Karpas-422 (cell line): ENCODE measurements around the gene DHRS7B. TPM values are rescaled to one million over a fixed set of nuclear protein-coding genes. Genes with fewer than 3 reads are reported as not detected.
"Not testable (repeated sequence)": the region's sequence is repeated elsewhere in the genome, so short reads cannot be mapped to it uniquely, and the experiment has no call there.

Source experiments
- DNase-seq: peaks from one replicate; pipeline ENCODE4 v3.0.0-alpha.2; 2015
- H2AFZ ChIP-seq: fragments of 200-600 bp; sonication (generic); 2 replicates; pipeline ENCODE4 v1.6.1; 2014; ENCODE audit warnings: antibody characterized with exemption, low read length, mixed read lengths
- H3K27ac ChIP-seq: fragments of 200-600 bp; sonication (generic); 2 replicates; pipeline ENCODE4 v1.5.1; 2014; ENCODE audit warnings: mild to moderate bottlenecking, low read length, moderate library complexity
- H3K27me3 ChIP-seq: fragments of 200-600 bp; sonication (generic); 2 replicates; pipeline ENCODE4 v1.6.1; 2014; ENCODE audit warnings: low read length, mixed read lengths
- H3K36me3 ChIP-seq: fragments of 200-600 bp; sonication (generic); 2 replicates; pipeline ENCODE4 v1.6.1; 2014; ENCODE audit warnings: low read length, mixed read lengths; ENCODE audit not compliant: insufficient read depth
- H3K4me1 ChIP-seq: fragments of 200-600 bp; sonication (generic); 2 replicates; pipeline ENCODE4 v1.6.1; 2014; ENCODE audit warnings: mild to moderate bottlenecking, low read length, mixed read lengths
- H3K4me2 ChIP-seq: fragments of 200-600 bp; sonication (generic); 2 replicates; pipeline ENCODE4 v1.6.1; 2014; ENCODE audit warnings: low read length, low read depth, mild to moderate bottlenecking; ENCODE audit not compliant: poor library complexity, severe bottlenecking
- H3K4me3 ChIP-seq: fragments of 200-600 bp; sonication (generic); 2 replicates; pipeline ENCODE4 v1.5.1; 2014; ENCODE audit warnings: mild to moderate bottlenecking, antibody characterized with exemption, low read length, mixed read lengths
- H3K79me2 ChIP-seq: fragments of 200-600 bp; sonication (generic); 2 replicates; pipeline ENCODE4 v1.6.1; 2014; ENCODE audit warnings: mild to moderate bottlenecking, low read length, mixed read lengths
- H3K9ac ChIP-seq: fragments of 200-600 bp; sonication (generic); 2 replicates; pipeline ENCODE4 v1.6.0; 2014; ENCODE audit warnings: low read length
- H3K9me2 ChIP-seq: fragments of 200-600 bp; sonication (generic), shearing (Covaris generic); replicated peaks from 2 replicates; pipeline ENCODE4 v1.6.0; 2014; ENCODE audit warnings: mild to moderate bottlenecking, low read length, moderate library complexity; ENCODE audit not compliant: insufficient read depth
- H3K9me3 ChIP-seq: fragments of 300-700, 200-600 bp; sonication (generic); 2 replicates; pipeline ENCODE4 v1.6.1; 2014; ENCODE audit warnings: low read length, mixed read lengths
- H4K20me1 ChIP-seq: fragments of 200-600 bp; sonication (generic); 2 replicates; pipeline ENCODE4 v1.6.1; 2014; ENCODE audit warnings: mild to moderate bottlenecking, antibody characterized with exemption, low read length, low read depth; ENCODE audit not compliant: insufficient read depth
- total RNA-seq: library from RNA; depleted of rRNA; stranded (reverse); fragments of >200 nt; shearing (Covaris generic); gene quantifications from 2 replicates; pipeline ENCODE4 v1.2.3, GENCODE V29; 2014; ENCODE audit warnings: low replicate concordance; rRNA removed

DHRS7B gene, protein sequence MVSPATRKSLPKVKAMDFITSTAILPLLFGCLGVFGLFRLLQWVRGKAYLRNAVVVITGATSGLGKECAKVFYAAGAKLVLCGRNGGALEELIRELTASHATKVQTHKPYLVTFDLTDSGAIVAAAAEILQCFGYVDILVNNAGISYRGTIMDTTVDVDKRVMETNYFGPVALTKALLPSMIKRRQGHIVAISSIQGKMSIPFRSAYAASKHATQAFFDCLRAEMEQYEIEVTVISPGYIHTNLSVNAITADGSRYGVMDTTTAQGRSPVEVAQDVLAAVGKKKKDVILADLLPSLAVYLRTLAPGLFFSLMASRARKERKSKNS
- 2.2 and 4.0 TPM in 2 replicates for total RNA-seq

DNA sequence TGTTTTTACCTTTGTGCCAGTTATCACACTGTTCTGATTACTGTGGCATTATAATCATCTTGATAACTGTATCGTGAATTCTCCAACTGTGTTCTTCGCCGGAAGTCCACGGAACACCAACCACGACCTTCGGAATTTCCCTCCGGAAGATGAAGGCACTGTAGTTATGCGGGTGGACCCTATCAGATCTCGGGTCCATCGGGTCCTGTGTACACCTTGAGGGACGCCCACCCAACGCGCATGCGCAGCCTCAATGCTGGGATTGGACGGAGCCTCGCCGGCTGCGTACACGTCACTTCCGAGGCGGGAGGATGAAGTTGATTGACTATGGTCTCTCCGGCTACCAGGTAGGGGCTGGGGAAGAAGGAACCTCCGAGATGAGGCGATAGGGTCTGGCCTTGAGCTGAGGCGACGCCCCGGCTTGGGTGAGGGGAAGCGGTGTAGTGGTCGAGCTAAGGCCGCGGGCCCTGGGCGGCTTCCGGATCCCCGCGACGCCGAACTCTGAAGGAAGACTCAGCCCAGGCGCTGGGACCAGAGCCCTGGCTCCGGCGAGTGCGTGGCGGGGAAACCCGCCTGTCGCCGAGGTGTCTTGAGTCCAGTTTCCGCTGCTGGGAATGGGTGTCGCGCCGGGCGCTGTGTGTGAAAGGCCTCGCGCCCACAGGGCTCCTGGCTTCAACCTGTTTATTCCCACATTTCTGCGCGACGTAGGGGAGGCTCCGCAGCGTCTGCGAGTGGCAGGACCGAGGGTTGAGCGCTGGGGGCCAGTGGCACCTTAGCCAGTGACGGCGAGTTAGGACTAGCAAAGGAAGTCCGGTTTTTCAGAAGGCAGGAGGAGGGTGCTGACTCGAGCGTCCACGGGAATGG lies at the start of gene DHRS7B:
TSS of gene DHRS7B (plus strand) at position 320 of the 864 bp plus-strand sequence. CDS start at position 328, 8 bp downstream.
- H3K4me3 ChIP-seq = peak within 1 kb of the TSS; percentile 83
- no peaks in the 10 kb centered on the region for H3K27me3 ChIP-seq
- peak; percentile 99 for DNase-seq
- peak within 1 kb of the TSS; percentile 61 for H3K27ac ChIP-seq
- no peaks in the 10 kb centered on the region for H3K9me2 ChIP-seq
- H4K20me1 ChIP-seq = no peaks in the 10 kb centered on the region
- H3K79me2 ChIP-seq = peaks cover 7% of the 10 kb centered on the region
- peak within 1 kb of the TSS; percentile 91 for H2AFZ ChIP-seq
- no peaks in the 10 kb centered on the region for H3K36me3 ChIP-seq
- peak within 1 kb of the TSS; percentile 91 for H3K4me2 ChIP-seq
- peak within 1 kb of the TSS; percentile 78 for H3K9ac ChIP-seq
- H3K9me3 ChIP-seq = no peaks in the 10 kb centered on the region
- peaks cover 22% of the 10 kb centered on the region for H3K4me1 ChIP-seq

DNA sequence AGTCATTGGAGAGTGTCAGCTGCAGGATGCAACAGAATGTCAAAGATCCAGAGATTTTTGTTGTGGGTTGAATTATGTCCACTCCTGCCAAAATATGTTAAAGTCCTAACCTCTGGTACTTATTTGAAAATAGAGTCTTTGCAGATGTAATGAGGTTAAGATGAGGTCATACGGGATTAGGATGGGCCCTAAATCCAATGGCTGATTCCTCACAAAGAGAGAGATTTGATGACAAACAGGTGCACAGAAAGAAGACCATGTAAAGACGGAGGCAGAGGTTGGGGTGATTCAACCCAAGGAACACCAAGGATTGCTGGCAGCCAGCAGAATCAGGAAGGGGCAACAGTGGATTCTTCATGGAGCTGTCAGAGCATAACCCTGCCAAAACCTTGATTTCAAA lies 49.5 kb upstream of the DHRS7B start:
- Histone ChIP-seq H3K4me3 (no peak overlapping the region), H3K9ac (no peak overlapping the region), H2AFZ (no peak overlapping the region), H3K79me2 (no peaks in the 10 kb centered on the region), H4K20me1 (no peaks in the 10 kb centered on the region), H3K4me1 (no peaks in the 10 kb centered on the region), H3K4me2 (no peak overlapping the region), H3K36me3 (no peaks in the 10 kb centered on the region), H3K27me3 (no peaks in the 10 kb centered on the region), H3K9me2 (no peaks in the 10 kb centered on the region), H3K27ac (no peak overlapping the region), H3K9me3 (no peaks in the 10 kb centered on the region)
- DNase-seq = no peak

DNA sequence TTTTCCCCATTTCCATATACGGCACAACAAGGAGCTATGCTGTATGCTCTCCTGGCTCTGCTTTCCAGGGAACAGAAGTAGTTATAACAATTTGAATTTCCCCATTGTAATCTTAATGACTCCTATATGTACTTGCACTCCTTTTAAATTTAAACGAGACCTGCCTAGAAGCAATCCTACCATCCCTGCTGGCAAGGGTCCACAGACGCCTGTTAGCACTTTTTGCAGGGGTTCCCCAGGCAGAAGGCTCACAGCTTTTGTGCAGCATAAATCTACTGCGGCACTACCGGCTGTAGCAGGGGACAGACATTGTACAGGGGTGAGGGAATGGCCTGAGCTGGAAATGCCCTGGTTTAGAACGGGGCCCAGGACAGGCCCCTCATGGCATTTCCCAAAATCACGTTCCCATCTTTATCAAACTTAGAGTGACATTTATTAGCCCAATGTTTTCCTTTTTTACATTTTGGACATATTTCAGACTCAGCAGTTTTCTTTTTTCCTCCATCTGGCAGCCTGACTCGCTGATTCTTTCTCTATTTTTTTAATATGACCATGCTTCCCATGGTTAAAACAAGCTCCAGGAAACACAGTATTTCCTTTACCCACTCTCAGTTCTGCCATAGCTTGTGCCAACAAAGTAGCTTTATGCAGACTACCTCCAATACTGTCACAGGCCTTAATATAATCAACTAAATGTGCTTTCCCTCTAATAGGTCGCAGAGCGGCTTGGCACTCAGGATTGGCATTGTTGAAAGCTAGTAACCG lies 48.6 kb upstream of the DHRS7B start:
- no peaks in the 10 kb centered on the region for H4K20me1 ChIP-seq
- no peak overlapping the region for H3K4me3 ChIP-seq
- H3K4me1 ChIP-seq = no peaks in the 10 kb centered on the region
- no peaks in the 10 kb centered on the region for H3K27me3 ChIP-seq
- H3K4me2 ChIP-seq = no peak overlapping the region
- H3K9me2 ChIP-seq = no peaks in the 10 kb centered on the region
- H2AFZ ChIP-seq = no peak overlapping the region
- no peaks in the 10 kb centered on the region for H3K9me3 ChIP-seq
- H3K9ac ChIP-seq = no peak overlapping the region
- DNase-seq = no peak
- H3K36me3 ChIP-seq = no peaks in the 10 kb centered on the region
- H3K79me2 ChIP-seq = no peaks in the 10 kb centered on the region
- H3K27ac ChIP-seq = no peak overlapping the region

DNA sequence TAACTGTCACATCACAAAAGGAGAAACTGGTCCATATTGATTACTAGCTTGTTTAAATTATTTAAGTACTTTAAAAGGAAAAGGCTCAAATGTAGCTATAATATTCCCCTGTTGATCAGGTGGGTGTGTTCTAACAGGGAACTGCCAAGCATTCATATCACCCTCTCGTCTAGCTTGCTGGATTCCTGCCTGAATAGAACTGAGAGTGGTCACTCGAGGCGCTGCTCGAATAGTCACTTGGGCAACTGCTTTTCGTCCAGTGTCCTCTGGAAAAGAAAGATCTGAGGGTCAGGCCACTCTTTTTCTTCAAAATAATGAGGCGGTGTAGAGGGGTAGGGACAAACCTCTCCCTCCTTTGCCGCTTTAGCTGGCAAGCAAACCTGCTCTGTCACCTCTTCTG lies 47.6 kb upstream of the DHRS7B start:
- H3K4me3 ChIP-seq = no peak overlapping the region

DNA sequence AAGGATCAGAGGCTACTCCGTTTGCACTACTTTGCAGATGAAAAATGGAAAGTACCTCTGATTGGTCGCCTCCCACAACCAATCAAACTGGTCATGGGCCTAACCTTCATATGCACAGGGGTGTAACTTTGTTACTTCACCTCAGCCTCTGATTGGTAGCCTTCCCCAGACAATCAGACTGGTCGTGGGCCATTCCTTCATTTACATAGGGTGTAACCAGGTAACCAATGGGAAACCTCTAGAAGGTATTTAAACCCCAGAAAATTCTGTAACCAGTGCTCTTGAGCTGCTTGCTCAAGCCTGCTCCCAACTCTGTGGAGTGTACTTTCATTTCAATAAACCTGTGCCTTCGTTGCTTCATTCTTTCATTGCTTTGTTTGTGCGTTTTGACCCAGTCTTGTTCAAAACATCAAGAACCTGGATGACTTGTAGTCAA lies 44.7 kb upstream of the DHRS7B start:
- Histone ChIP-seq H3K9me2 (no peaks in the 10 kb centered on the region), H2AFZ (no peak overlapping the region), H3K9ac (no peak overlapping the region), H3K4me2 (no peak overlapping the region), H4K20me1 (no peaks in the 10 kb centered on the region), H3K27ac (no peak overlapping the region), H3K4me1 (no peaks in the 10 kb centered on the region), H3K79me2 (no peaks in the 10 kb centered on the region), H3K9me3 (no peaks in the 10 kb centered on the region), H3K27me3 (no peaks in the 10 kb centered on the region), H3K36me3 (no peaks in the 10 kb centered on the region), H3K4me3 (no peak overlapping the region)
- peak; percentile 72 for DNase-seq

More for the DNA sequence above, 47.6 kb upstream of the DHRS7B start:
- H3K27ac ChIP-seq = no peak overlapping the region
- H3K4me1 ChIP-seq = no peaks in the 10 kb centered on the region
- no peak overlapping the region for H3K9ac ChIP-seq
- H3K27me3 ChIP-seq = no peaks in the 10 kb centered on the region
- H2AFZ ChIP-seq = no peak overlapping the region
- H3K36me3 ChIP-seq = no peaks in the 10 kb centered on the region
- no peaks in the 10 kb centered on the region for H3K9me2 ChIP-seq
- DNase-seq = no peak
- H3K4me2 ChIP-seq = no peak overlapping the region
- no peaks in the 10 kb centered on the region for H3K79me2 ChIP-seq
- H3K9me3 ChIP-seq = no peaks in the 10 kb centered on the region
- H4K20me1 ChIP-seq = no peaks in the 10 kb centered on the region

DNA sequence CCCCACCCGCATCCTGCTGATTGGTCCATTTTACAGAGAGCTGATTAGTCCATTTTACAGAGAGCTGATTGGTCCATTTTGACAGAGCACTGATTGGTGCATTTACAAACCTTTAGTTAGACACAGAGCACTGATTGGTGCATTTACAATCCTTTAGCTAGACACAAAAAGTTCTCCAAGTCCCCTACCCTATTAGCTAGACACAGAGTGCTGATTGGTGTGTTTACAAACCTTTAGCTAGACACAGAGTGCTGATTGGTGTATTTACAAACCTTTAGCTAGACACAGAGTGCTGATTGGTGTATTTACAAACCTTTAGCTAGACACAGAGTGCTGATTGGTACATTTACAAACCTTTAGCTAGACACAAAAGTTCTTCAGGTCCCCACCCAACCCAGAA lies 41.5 kb upstream of the DHRS7B start:
- not testable (repeated sequence) for H3K36me3 ChIP-seq, H3K9me2 ChIP-seq, H3K9ac ChIP-seq, H3K27ac ChIP-seq, H4K20me1 ChIP-seq, H2AFZ ChIP-seq, H3K27me3 ChIP-seq, H3K9me3 ChIP-seq, H3K4me2 ChIP-seq, H3K4me3 ChIP-seq, DNase-seq
- H3K79me2 ChIP-seq = peaks cover 24% of the 10 kb centered on the region
- peaks cover 13% of the 10 kb centered on the region for H3K4me1 ChIP-seq

DNA sequence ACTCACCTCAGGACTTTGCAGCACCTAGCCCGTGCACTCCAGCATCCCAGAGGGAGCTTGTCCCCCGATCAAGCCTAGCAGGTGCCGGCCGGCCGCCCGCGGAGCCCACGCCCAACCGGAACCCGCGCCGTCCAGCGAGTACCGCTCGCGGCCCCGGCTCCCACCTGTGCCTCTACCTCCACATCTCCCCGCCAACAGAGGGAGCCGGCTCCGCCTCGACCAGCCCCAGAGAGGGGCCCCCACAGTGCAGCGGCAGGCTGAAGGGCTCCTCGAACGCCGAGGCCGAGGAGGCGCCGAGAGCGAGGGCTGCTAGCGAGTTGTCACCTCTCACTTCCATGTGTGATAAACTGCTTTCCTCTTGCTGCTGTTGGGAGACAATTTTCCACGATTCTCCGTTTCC lies 41.1 kb upstream of the DHRS7B start:
- Histone ChIP-seq H3K4me3 (no peak overlapping the region), H3K4me2 (no peak overlapping the region), H3K79me2 (peaks cover 24% of the 10 kb centered on the region), H2AFZ (no peak overlapping the region), H3K27me3 (no peaks in the 10 kb centered on the region), H3K9me2 (no peaks in the 10 kb centered on the region), H3K4me1 (peaks cover 18% of the 10 kb centered on the region), H3K9me3 (no peaks in the 10 kb centered on the region), H4K20me1 (no peaks in the 10 kb centered on the region), H3K9ac (no peak overlapping the region), H3K36me3 (no peaks in the 10 kb centered on the region), H3K27ac (no peak overlapping the region)
- DNase-seq = no peak

DNA sequence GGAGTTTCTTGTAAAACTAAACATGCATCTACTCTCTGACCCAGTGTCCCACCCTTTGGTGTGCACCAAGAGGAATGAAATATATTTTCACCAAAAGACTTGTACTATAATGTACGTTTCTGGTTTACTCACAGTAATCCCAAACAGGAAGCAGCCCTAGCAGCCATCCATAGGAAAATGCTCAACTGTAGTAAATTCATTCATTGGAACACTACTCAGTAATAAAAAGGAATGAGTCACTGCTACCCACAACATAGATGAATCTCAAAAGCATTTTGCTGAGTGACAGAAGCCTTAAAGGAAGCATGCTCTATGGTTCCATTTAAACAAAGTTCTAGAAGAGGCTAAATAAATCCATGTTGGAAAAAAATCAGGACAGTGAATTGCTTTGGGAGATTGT lies 37.6 kb upstream of the DHRS7B start:
- DNase-seq = peak; percentile 40
- Histone ChIP-seq H3K9me3 (no peaks in the 10 kb centered on the region), H3K9me2 (no peaks in the 10 kb centered on the region), H3K27ac (peak overlapping the region; percentile 89), H3K36me3 (no peaks in the 10 kb centered on the region), H3K27me3 (no peaks in the 10 kb centered on the region), H3K4me3 (no peak overlapping the region; the same call in 1 of the 2 replicates), H2AFZ (no peak overlapping the region), H3K4me1 (peaks cover 23% of the 10 kb centered on the region), H3K4me2 (peak overlapping the region; percentile 66), H3K9ac (no peak overlapping the region), H4K20me1 (no peaks in the 10 kb centered on the region), H3K79me2 (peaks cover 24% of the 10 kb centered on the region)
